ENCODE results near the gene SMCP. TPM values are rescaled to one million over a fixed set of nuclear protein-coding genes. Genes with fewer than 3 reads are reported as not detected.

Gene SMCP, protein sequence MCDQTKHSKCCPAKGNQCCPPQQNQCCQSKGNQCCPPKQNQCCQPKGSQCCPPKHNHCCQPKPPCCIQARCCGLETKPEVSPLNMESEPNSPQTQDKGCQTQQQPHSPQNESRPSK
- not detected for total RNA-seq

DNA sequence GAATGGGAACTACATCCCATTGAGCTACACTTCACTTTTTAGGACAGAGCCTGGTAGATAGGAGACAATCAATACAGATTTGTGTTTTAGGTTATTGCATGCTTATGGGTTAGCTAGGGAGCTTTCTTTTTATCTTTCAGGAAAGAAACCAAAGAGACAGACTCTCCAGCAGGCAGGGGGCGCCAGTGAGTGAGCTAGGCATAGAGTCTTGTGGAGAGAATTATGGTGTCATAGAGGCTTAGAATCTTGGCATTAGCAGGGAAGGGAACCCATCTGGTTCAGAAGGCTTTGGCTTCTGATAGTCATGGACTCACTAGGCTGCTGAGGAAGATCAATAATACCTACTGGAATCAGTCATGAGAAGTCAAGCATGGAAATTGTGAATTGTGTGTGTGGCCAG, at the start of gene SMCP:
SMCP (plus strand) TSS at position 281 of the 400 bp plus-strand sequence. CDS start 6,101 bp downstream, outside the sequence.
- peaks cover 6% of the 10 kb centered on the region for H3K4me1 ChIP-seq
- H3K36me3 ChIP-seq = no peaks in the 10 kb centered on the region
- DNase-seq (ENCODE audit: low spot score in 2 of 2) = no peak
- no peak within 1 kb of the TSS for H3K4me3 ChIP-seq
- 18% methylated on average over 1 of the region's 1 CpG for WGBS
- TF ChIP-seq, protein P1, sequence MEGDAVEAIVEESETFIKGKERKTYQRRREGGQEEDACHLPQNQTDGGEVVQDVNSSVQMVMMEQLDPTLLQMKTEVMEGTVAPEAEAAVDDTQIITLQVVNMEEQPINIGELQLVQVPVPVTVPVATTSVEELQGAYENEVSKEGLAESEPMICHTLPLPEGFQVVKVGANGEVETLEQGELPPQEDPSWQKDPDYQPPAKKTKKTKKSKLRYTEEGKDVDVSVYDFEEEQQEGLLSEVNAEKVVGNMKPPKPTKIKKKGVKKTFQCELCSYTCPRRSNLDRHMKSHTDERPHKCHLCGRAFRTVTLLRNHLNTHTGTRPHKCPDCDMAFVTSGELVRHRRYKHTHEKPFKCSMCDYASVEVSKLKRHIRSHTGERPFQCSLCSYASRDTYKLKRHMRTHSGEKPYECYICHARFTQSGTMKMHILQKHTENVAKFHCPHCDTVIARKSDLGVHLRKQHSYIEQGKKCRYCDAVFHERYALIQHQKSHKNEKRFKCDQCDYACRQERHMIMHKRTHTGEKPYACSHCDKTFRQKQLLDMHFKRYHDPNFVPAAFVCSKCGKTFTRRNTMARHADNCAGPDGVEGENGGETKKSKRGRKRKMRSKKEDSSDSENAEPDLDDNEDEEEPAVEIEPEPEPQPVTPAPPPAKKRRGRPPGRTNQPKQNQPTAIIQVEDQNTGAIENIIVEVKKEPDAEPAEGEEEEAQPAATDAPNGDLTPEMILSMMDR (IDR thresholded peaks at IDR 0.05) = no peak
- no peaks in the 10 kb centered on the region for H3K27me3 ChIP-seq
- H3K27ac ChIP-seq = no peak within 1 kb of the TSS
- H3K9me3 ChIP-seq = no peaks in the 10 kb centered on the region

GRCh38 chr1:152836870-152837269, 41.3 kb upstream of the SMCP start:
- Histone ChIP-seq H3K4me3 (no peak overlapping the region), H3K9me3 (no peaks in the 10 kb centered on the region), H3K4me1 (no peaks in the 10 kb centered on the region), H3K27me3 (no peaks in the 10 kb centered on the region), H3K36me3 (no peaks in the 10 kb centered on the region), H3K27ac (no peak overlapping the region)
- WGBS = 43% methylated on average over 2 of the region's 2 CpGs
- DNase-seq (ENCODE audit: low spot score in 2 of 2) = no peak
- TF ChIP-seq, protein P1 (IDR thresholded peaks at IDR 0.05) = no peak
- TF ChIP-seq POLR2AphosphoS5 (IDR thresholded peaks at IDR 0.05) = no peak
- no peak for TF ChIP-seq POLR2A (IDR thresholded peaks at IDR 0.05)
- no peak for TF ChIP-seq EP300 (IDR thresholded peaks at IDR 0.05)

DNA sequence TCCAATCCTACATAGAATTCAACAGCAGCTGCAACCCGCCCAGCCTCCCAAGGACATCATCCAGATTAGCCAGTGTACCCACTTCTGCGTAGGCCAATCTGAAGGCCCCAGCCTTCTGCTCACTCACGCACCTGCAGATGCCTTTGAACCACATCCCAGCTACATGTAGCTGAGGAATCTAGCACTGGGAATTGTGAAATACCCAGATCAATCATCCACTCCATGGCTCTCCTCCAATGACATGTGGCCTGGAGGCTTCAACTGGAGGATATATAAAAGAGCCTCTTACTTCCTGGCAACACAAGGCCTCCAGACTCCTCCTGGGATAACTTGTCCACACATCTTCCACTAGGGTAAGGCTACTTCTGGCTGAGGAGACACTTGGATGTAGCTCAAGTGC, 35.6 kb upstream of the SMCP start, which contains the start of gene LCE6A:
LCE6A (plus strand) TSS at position 301 of the 400 bp plus-strand sequence. CDS start 665 bp downstream, outside the sequence.
- no peak for DNase-seq (ENCODE audit: low spot score in 2 of 2)
- Histone ChIP-seq H3K4me3 (no peak within 1 kb of the TSS), H3K4me1 (peaks cover 2% of the 10 kb centered on the region), H3K27me3 (no peaks in the 10 kb centered on the region), H3K27ac (no peak within 1 kb of the TSS), H3K9me3 (no peaks in the 10 kb centered on the region), H3K36me3 (no peaks in the 10 kb centered on the region)
- WGBS = no CpG with 5 or more reads among the region's 3 CpGs
- TF ChIP-seq, protein P1 (IDR thresholded peaks at IDR 0.05) = no peak
- TF ChIP-seq POLR2A (IDR thresholded peaks at IDR 0.05) (no peak), POLR2AphosphoS5 (IDR thresholded peaks at IDR 0.05) (no peak), EP300 (IDR thresholded peaks at IDR 0.05) (no peak)

DNA sequence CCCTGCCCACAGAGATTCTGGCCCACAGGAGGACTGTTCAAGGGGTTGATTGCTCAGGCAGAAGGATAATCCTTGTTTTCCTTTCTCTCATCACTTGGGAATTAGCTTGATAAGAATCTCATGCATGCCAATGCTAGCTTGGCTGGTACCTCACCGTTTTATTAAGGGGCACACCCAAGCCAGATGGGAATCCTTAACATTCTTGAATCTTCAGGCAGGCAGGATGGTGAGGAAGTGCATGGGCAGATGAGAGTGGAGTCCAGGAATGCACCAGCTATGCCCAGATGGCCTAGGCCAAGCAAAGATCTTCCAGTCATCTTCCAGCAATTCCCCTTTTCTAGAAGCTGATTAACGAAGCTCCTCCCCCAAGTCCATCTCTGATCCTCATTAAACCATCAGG, 22.5 kb upstream of the SMCP start:
- TF ChIP-seq EP300 (IDR thresholded peaks at IDR 0.05) = no peak
- TF ChIP-seq POLR2A (IDR thresholded peaks at IDR 0.05) = no peak
- TF ChIP-seq POLR2AphosphoS5 (IDR thresholded peaks at IDR 0.05) = no peak
- TF ChIP-seq, protein P1 (IDR thresholded peaks at IDR 0.05) = no peak
- Histone ChIP-seq H3K9me3 (no peaks in the 10 kb centered on the region), H3K27ac (no peak overlapping the region), H3K4me1 (peaks cover 6% of the 10 kb centered on the region), H3K4me3 (no peak overlapping the region), H3K36me3 (no peaks in the 10 kb centered on the region), H3K27me3 (no peaks in the 10 kb centered on the region)
- no peak for DNase-seq (ENCODE audit: low spot score in 2 of 2)
- WGBS = 32% methylated on average over 2 of the region's 2 CpGs

- no peak for TF ChIP-seq POLR2A (IDR thresholded peaks at IDR 0.05)
- TF ChIP-seq, protein P1 (IDR thresholded peaks at IDR 0.05) = no peak
- TF ChIP-seq POLR2AphosphoS5 (IDR thresholded peaks at IDR 0.05) = no peak
- no peak for TF ChIP-seq EP300 (IDR thresholded peaks at IDR 0.05)
- WGBS = 45% methylated on average over 1 of the region's 1 CpG
These were observed 20.1 kb upstream of the SMCP start for GRCh38 chr1:152858062-152858461.

More at GRCh38 chr1:152858062-152858461, 20.1 kb upstream of the SMCP start:
- DNase-seq (ENCODE audit: low spot score in 2 of 2) = no peak
- no peaks in the 10 kb centered on the region for H3K27me3 ChIP-seq
- H3K9me3 ChIP-seq = no peaks in the 10 kb centered on the region
- H3K27ac ChIP-seq = no peak overlapping the region
- no peaks in the 10 kb centered on the region for H3K36me3 ChIP-seq
- peaks cover 6% of the 10 kb centered on the region for H3K4me1 ChIP-seq
- no peak overlapping the region for H3K4me3 ChIP-seq
